Adrenal gland (tissue), 12 donors: ENCODE measurements around the gene FLNA. TPM values are rescaled to one million over a fixed set of nuclear protein-coding genes. Genes with fewer than 3 reads are reported as not detected.

Experiments
- DNase-seq, 7 donors: peaks; one replicate each; pipeline ENCODE4 v3.0.0-alpha.2; 2019 to 2020
- H3K27ac ChIP-seq, 5 donors: fragments of 200-600 bp; sonication (generic) in 4 of 5; 1 replicate in 3 of 5; 2 replicates in 2 of 5; pipeline versions ENCODE4 v1.5.1 to v1.8.0; 2016 to 2020; ENCODE audit warnings: mild to moderate bottlenecking in 1 of 5
- H3K27me3 ChIP-seq: fragments of 200-600 bp; 2 replicates; pipeline ENCODE4 v1.8.0; 2021
- H3K36me3 ChIP-seq, 2 donors: fragments of 200-600 bp; replicated peaks in 1 of 2; 1 replicate in 1 of 2; 2 replicates in 1 of 2; pipeline versions ENCODE4 v1.5.1 to v1.8.0; 2018 to 2022
- H3K4me1 ChIP-seq, 2 donors: fragments of 200-600 bp; replicated peaks in 1 of 2; 1 replicate in 1 of 2; 2 replicates in 1 of 2; pipeline versions ENCODE4 v1.5.1 to v1.8.0; 2018 to 2021
- H3K4me3 ChIP-seq, 4 donors: fragments of 200-600 bp; sonication (generic) in 3 of 4; one replicate each; pipeline ENCODE4 v1.5.1; 2016 to 2018
- H3K9me3 ChIP-seq, 3 donors: fragments of 200-600 bp; sonication (generic) in 1 of 3; replicated peaks in 1 of 3; 1 replicate in 2 of 3; 2 replicates in 1 of 3; pipeline versions ENCODE4 v1.5.1 to v1.8.0; 2016 to 2021
- CTCF ChIP-seq, 6 experiments: fragments of 450-650 bp in 4 of 6; fragments of 200-600 bp in 2 of 6; sonication (generic) in 1 of 6; IDR thresholded peaks; 1 replicate in 5 of 6; 2 replicates in 1 of 6; pipeline versions ENCODE4 v1.5.1 to v1.8.0; 2016 to 2021; ENCODE audit warnings: antibody characterized with exemption in 6 of 6, mild to moderate bottlenecking in 2 of 6, moderate library complexity in 1 of 6
- POLR2A ChIP-seq, 2 donors: fragments of 450-650 bp; IDR thresholded peaks; one replicate each; pipeline ENCODE4 v1.6.1; 2017; ENCODE audit warnings: antibody characterized with exemption in 2 of 2, mild to moderate bottlenecking in 2 of 2, moderate library complexity in 1 of 2
- WGBS, 4 donors: extraction: QIAGEN DNeasy Blood & Tissue Kit in 2 of 4; methylation state at CpG; one replicate each; pipeline versions ENCODE4 v1.1.5 to v1.1.7; 2013 to 2017; 5-methylcytosine and 5-hydroxymethylcytosine counted together
- intact Hi-C, 2 donors: fragments of 100-400 bp; cut with DNase I; formaldehyde crosslinking; loops; one replicate each; pipeline versions ENCODE4 v1.14.1 to v1.15.0; 2022 to 2023
- polyA plus RNA-seq, 3 donors: library from polyadenylated mRNA; stranded (reverse); fragments of 200-250 nt in 2 of 3; fragments of 350-450 nt in 1 of 3; fragmentation: Illumina TruSeq in 1 of 3; extraction: RNeasy Lipid Tissue Mini Kit (QIAGEN cat#74804) in 1 of 3; gene quantifications; one replicate each; pipeline ENCODE4 v1.2.3, GENCODE V29; 2013 to 2014
- total RNA-seq, 9 donors: library from RNA; depleted of rRNA in 4 of 9; stranded (reverse); fragments of >200 nt in 4 of 9; fragments of 120-200 nt in 1 of 9; fragmentation: NEBNext Ultra II Directional in 1 of 9; extraction: Animal tissue kit (Norgen Biotek cat#: 25700) in 1 of 9; gene quantifications; one replicate each; pipeline versions ENCODE4 v1.1.0 to v1.2.4, GENCODE V29; 2013 to 2023
- donor health status: healthy with polysubstance abuse.
- donor health status: Bipolar disorder and iron deficiency.
- donor health status: DM: yes; HTN: yes; CAD: no.
- donor health status: DM: no; HTN: no; CAD: no.
- donor health status: DM: no; HTN: no; CAD: no.
- donor health status: DM: yes; HTN: yes; CAD: no.

Gene FLNA
- total and polyA plus RNA-seq, 12 donors = 57.0 to 979 (median 504) TPM

- Histone ChIP-seq H3K9me3 (no peaks in the 10 kb centered on the region), H3K36me3 (no peaks in the 10 kb centered on the region), H3K4me1 (peaks cover 4 to 8% of the 10 kb centered on the region in 2 donors), H3K27me3 (no peaks in the 10 kb centered on the region), H3K4me3 (peak overlapping the region in 1 of 4 donors; percentile 60), H3K27ac (peak overlapping the region in 1 of 5 donors; percentile 97)
- intact Hi-C loops = no loop called here
- WGBS, 4 donors = 77 to 85% (median 81%) methylated on average over 12 to 14 of the region's 14 CpGs
- TF ChIP-seq CTCF (IDR thresholded peaks at IDR 0.05) = no peak
- TF ChIP-seq POLR2A (IDR thresholded peaks at IDR 0.05) = no peak
- DNase-seq = no peak
These were observed 6.4 kb upstream of the FLNA start for GRCh38 chrX:154380787-154381186.

GRCh38 chrX:154380153-154380552 lies 5.7 kb upstream of the FLNA start:
- intact Hi-C loops = no loop called here
- TF ChIP-seq CTCF (IDR thresholded peaks at IDR 0.05) (no peak), POLR2A (IDR thresholded peaks at IDR 0.05) (no peak)
- Histone ChIP-seq H3K4me3 (peak overlapping the region in 2 of 4 donors; percentile 44 to 60), H3K27me3 (no peaks in the 10 kb centered on the region), H3K27ac (peak overlapping the region; percentile 60 to 98 (median 96)), H3K36me3 (no peaks in the 10 kb centered on the region), H3K4me1 (peaks cover 4 to 8% of the 10 kb centered on the region in 2 donors), H3K9me3 (no peaks in the 10 kb centered on the region)
- no peak for DNase-seq
- WGBS, 4 donors = 39 to 56% (median 55%) methylated on average over 10 to 13 of the region's 13 CpGs; no CpG with 5 or more reads in 1 of the 4 donors

- Histone ChIP-seq H3K27me3 (no peaks in the 10 kb centered on the region), H3K27ac (peak overlapping the region; percentile 60 to 98 (median 96)), H3K4me3 (peak overlapping the region; percentile 44 to 73 (median 64)), H3K36me3 (no peaks in the 10 kb centered on the region), H3K9me3 (no peaks in the 10 kb centered on the region), H3K4me1 (peaks cover 4 to 8% of the 10 kb centered on the region in 2 donors)
- intact Hi-C loops = no loop called here
- DNase-seq = no peak
- WGBS, 4 donors = 0 to 63% (median 39%) methylated on average over 25 to 38 of the region's 38 CpGs; no CpG with 5 or more reads in 1 of the 4 donors
- no peak for TF ChIP-seq POLR2A (IDR thresholded peaks at IDR 0.05)
- TF ChIP-seq CTCF (IDR thresholded peaks at IDR 0.05) = no peak
These were observed 5.1 kb upstream of the FLNA start for GRCh38 chrX:154379569-154379951.

- TF ChIP-seq CTCF (IDR thresholded peaks at IDR 0.05) (no peak), POLR2A (IDR thresholded peaks at IDR 0.05) (peak; percentile 78 to 86)
- Histone ChIP-seq H3K9me3 (no peaks in the 10 kb centered on the region), H3K4me3 (peak within 1 kb of the TSS; percentile 44 to 73 (median 64)), H3K4me1 (peaks cover 4 to 8% of the 10 kb centered on the region in 2 donors), H3K27me3 (no peaks in the 10 kb centered on the region), H3K27ac (peak within 1 kb of the TSS; percentile 81 to 98 (median 98)), H3K36me3 (no peaks in the 10 kb centered on the region)
- 0 to 53% (median 18%) methylated on average over 9 to 103 of the region's 103 CpGs for WGBS, 4 donors
- intact Hi-C loops = no loop called here
- peak; percentile 95 to 99 (median 98) for DNase-seq
These were observed 4.5 kb upstream of the FLNA start, which contains the start of gene EMD for GRCh38 chrX:154378799-154379568. Gene EMD, plus strand, starts transcription at chrX:154379295. Its CDS starts 190 bp downstream, at chrX:154379485.
